HT-29 (cell line): ENCODE measurements around the gene EPB41. TPM values are rescaled to one million over a fixed set of nuclear protein-coding genes. Genes with fewer than 3 reads are reported as not detected.
"Not testable (repeated sequence)": the region's sequence is repeated elsewhere in the genome, so short reads cannot be mapped to it uniquely, and the experiment has no call there.

Experiments
- DNase-seq: peaks from one replicate; pipeline ENCODE4 v3.0.0-alpha.2; 2015; ENCODE audit warnings: low spot score
- total RNA-seq: library from RNA; depleted of rRNA; stranded (reverse); fragments of >200 nt; shearing (Covaris generic); gene quantifications from 2 replicates; pipeline ENCODE4 v1.2.3, GENCODE V29; 2014

The EPB41 gene
- total RNA-seq, 1 experiment from 2014 or later = 36.4 TPM

DNA sequence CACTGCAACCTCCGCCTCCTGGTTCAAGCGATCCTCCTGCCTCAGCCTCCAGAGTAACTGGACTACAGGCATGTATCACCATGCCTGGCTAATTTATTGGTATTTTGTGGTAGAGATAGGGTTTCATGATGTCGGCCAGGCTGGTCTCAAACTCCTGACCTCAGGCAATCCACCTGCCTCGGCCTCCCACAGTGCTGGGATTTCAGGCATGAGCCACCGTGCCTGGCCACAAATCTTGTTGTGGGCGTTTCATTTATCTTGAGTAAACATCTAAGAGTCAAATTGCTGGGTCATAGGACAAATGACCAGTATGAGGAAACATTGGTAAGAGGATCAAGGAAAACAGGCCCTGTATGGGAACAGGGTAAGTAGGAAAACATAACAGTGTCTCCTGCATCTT is 191.5 kb downstream of the EPB41 start:
- DNase-seq = peak; percentile 49

DNA sequence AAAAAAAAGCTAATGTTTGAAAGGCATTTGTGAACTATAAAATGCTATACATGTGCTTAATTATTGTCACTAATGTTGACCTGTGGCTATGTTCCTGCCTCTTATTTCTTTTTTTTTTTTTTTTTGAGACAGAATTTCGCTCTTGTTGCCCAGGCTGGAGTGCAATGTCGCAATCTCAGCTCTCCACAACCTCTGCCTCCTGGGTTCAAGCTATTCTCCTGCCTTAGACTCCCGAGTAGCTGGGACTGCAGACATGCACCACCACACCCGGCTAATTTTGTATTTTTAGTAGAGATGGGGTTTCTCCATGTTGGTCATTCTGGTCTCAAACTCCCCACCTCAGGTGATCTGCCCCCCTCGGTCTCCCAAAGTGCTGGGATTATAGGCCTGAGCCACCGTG is 193.7 kb downstream of the EPB41 start:
- DNase-seq = not testable (repeated sequence)

DNA sequence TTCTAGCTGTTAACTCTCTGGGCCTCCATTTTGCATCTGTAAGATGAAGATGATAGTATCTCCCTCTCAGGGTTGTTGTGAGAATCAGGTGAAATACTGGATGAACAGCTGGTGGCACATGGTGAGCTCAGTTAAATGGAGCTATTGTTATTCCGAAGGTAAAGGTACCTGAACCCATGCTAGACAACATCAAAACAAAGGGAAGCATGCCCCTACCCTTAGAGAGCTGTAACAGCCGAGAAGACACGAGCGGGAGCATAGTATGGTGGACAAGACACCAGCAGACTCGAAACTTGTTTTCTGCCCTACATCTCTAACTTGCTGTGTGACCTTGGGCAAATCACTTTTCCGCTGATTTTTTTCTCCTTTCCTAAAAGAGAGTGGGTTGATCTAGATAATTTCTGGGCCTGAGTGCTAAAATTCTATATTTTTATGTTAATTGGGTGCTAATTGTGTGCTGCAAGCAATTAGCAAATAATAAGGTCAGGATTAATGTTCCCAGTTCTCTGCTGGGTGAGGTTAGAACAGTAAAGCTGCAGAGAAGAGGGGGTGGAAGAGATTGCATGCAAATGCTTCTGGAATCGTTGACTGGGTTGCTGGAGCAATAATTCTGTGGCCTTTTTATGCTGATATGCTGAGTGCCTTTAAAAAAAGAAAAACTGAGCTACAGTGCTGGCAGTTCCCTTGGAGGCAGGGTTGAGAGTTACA is 198.5 kb downstream of the EPB41 start:
- no peak for DNase-seq

DNA sequence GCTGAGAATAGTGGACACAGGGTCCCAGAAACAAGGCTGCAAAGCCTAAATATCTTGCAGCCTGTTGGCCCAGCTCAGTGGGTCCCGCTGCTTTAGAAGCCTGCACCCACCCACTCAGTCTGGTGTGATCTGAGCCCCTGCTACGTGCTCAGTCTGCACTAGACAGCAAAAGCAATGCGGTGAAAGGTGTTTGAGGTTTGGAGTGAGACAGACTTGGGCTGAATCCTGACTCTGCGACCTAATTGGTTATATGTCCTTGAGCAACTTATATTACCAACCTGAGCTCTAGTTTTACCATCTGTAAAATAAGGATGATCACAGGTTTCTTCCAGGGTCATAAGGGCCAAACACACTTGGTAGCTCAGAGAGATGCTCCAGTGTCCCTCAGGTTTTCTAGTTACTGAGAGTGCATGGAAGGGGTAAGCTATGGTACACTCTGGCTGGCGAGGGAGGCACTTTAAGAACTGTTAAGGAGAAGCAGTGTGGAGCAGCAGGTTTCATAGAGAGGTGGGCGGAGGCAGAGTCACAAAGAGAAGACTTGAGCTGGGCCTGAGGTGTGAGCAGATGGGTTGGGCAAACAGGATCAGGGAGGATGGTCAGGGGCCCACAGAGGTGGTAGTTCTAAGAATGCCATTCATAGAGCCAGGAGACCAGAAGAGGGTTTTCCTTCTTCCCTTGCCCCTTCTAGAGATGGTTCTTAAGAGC is 199.2 kb downstream of the EPB41 start:
- no peak for DNase-seq

DNA sequence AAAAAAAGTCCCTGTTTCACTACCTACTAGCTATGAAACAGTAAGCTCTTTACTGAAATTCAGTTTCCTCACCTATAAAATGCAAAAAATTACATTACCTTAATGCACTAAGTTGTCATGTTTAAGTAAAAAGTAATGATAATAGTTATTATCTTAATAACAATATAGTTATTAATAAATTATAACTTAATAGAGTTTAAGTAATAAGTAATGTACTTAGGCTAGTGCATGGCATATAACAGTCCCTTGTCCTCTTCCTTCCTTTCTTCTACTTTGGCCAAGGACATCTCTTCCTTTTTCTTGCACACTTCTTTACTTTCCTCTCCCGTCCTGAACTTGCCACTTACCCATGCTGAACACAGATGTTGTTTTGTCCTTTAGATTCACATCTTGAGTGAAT is 200.3 kb downstream of the EPB41 start:
- DNase-seq = no peak

DNA sequence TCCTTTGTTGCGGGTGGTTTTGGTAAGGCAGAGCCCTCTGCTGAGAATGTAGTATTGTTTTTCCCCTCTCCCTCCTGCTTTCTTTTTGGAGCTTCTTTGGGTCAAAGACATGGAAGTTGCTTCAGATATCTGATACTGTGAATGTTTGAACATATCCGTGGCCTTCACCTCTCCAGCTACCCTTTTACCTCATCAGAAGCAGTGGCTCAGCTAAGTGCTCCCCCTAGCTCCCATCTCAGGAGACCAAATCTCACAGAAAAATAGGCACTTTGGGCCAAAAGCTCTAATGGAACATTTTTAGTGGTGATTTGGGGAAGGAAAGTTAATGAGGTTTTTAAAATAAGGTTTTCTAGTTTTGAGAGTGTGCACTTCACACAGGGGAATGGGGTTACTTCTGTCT is 203.0 kb downstream of the EPB41 start:
- no peak for DNase-seq

DNA sequence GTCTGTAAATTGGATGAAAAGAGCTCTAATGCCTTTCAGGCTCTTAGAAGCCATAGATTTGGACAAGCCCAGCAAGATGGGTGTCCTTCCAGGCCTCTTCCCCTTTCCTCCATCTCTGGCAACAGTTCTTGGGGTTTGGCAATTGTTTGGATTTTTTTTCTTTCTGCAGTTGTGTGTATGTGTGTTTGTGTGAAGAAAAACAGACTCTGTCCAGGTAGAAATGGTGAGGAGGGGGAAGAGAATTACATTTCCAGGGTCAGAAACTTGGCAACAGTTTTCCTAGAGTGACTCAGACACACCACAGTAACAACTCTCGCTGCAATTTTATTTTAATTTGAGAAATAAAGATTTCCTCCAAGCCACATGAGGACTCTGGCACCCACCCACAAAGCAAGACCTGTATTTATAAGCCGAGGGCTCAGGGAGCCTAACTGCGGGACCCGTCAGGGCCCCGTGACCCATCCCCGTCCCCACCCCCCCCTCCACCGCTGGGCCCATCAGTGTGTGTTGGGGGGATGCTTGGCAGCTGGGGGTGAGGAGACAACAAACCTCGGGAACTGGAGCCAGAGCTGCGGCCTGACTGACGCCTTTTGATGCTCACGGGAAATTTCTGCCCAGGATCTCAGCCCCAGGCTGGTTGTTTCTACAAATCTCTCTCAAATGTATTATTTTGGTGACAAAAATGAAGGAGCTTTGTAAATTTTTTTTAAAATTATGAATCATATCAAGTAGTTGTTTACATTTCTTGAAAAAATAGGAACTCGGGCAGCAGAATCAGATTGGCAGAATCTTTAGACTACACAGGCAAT is 205.0 kb downstream of the EPB41 start:
- no peak for DNase-seq

DNA sequence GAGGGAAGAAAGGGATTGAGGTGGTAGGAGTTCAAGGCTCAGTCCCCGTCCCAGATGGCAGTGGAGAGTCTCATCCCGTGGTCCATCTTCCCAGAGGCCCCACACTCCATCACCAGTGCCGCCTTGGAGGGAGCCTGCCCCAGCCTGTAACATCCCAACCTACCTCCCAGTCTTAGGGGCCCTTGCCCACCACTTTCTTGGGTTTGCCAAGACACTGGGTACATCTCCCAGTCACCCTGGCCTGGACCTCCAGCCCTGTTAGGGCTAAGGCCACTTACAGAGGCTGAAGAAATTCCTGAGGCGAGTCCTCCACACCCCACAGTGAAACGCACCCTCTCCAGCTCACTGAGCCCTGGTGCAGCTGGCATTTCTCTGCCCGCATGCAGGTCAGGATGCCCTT is 206.0 kb downstream of the EPB41 start:
- no peak for DNase-seq

DNA sequence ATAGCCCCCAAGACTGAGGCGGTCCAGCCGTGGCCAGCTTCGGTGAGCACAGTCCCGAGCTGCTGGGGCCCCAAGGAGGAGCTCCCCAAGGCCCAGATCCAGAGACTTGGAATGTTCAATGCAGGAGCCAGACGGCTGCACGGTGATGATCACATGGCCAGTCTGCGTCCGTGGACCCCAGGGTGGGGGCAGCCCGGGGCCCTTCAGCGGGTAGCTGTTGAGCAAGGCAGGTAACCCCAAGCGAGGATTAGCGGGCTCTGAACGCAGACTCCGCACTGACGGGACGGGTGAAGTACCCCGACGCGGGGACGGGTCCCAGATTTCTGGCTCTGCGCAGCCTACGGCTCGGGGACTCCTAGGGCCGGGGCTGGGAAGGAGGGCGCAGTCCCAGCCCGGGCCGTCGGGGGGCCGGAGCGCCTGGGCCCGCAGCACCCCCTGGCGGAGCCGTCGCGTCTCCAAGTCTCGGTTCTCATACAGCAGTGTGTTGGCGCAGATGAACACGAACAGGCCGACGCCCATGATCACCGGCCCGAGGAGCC is 206.6 kb downstream of the EPB41 start:
- no peak for DNase-seq

DNA sequence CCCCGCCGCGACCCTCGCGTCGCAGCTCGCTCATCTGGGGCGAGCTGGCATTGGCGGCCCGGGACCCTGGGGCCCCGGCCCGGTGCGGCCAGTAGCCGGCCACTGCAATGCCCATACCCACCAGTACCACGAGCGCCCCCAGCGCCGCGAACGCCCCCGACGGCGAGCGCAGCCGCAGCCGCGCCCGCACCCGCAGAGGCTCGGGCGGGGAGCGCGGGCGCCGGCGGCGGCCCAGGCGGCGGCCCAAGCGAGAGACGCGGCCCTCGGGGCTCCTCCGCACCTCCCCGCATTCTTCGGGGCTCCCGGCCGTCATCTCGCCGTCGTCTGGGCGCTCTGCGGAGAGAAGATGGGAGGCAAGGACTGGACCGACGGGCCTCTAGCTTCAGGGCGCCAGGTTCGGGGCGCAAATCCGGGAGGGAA is 207.2 kb downstream of the EPB41 start:
- DNase-seq = no peak

DNA sequence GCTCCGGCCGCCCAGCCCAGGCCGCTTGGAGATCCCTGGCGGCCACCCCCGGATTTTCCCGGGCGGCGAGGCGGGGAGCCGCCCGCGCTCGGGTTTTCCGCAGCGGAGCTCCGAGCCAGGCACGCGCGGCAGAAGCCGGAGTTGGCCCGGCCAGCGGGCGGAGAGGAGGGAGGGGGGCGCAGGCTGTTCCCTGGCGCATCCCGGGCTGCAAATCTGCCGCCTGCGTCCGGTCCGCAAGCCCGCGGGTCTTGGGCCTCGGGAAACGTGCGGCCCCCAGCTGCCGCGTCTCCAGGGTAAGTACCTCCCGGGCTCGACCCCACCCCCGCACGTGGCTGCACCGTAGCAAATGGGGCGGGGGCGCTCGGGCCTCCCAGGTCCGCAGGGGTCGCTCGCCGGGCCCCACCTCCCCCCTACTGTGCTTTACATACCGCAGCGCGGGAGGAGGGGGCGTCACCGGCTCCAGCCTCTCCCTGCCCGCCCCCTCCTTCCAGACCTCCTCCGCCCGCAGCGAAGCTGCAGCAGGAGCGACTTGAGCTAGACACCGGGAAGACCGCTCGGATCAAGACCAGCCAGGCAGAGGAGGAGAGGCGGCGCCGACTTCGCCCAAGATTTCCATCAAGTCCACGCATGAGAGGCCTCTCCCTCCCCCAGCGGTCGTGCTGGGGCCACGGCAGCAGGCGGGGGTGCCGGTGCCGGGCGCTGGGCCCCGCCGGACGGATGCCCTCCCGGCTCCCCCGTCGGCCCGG is 207.7 kb downstream of the EPB41 start:
- no peak for DNase-seq

DNA sequence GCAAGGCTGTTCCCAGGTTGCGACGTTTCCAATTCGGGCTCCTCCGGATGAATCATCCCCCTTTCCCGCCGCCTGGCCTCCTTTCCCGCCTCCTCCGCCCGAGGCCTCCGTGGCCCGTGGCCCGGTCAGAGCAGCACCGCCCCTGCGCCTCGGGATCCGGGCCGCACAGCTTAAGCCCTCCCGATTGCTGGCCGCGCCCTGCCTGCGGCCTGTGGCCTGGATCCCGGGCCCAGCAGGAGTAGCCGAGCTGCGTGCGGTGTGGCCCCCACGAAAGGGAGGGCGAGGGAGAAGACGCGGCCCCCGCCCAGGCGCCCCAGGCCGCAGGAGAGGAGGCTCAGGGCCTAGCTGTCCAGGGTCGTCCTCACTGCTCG is 208.3 kb downstream of the EPB41 start:
- DNase-seq = peak; percentile 28

DNA sequence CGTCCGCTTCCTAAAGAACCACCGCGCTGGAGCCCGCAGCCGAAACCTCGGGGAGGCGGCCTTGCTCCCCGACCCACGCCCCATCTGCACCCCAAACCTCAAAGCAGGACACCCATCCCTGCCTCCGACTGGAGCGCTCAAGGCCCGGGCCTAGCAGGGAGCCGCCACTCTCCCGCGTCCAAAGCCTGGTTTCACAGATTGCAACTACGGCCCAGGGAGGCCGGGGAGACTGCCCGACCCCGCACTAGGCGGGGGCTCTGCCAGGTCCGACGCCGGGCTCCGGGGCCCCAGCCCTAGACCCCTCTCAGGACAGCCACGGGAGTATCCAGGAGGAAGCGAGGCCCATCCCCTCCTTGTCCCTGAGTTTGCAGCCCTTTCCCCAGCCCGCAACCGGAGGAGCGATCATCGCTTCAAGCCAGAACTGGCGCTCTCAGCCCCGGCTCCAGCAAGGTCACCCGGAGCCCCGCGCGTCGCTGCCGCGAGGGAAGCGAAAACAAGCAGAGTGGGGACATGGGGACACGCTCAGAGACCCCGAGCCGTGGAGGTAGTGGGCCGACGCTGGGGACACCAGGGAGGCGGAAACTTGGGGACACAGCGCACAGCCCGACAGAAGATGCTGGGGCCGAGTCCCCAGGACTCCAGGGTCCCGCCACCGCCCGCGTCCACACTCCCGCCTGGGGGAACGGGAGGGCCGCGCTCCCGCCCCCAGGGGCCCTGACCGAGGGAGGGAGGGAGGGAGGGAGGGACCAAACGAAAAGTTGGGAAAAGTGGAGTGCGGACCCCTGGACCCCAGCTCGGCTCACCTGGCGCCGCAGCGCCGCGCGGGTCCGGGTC is 208.9 kb downstream of the EPB41 start:
- DNase-seq = no peak

DNA sequence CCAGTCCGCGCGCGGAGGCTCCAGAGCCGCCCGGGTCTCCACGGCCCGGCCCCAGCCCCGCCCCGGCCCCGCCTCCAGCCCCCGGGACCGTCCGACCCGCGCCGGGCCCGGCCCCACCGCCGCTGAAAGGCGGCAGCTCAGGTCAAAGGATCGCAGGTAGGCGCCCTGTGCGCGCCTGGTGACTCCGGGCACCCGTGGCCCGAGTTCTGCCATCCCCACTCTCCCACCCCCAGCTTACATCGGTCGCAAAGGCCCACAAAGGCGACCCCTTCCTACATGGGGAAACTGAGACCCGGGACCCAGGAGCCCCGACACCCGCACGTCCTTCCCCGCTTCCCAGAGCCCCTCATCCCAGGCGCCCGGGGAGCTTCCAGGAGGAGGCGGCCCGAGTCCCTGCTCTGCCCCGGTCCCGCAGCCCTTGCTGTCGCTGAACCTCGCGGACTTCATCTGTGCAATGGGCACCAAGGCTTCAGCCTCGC is 209.6 kb downstream of the EPB41 start, which contains the start of gene TMEM200B:
Gene TMEM200B (minus strand): TSS at position 17 of the 479 bp plus-strand sequence. CDS start 2,075 bp downstream, outside the sequence.
- no peak for DNase-seq

DNA sequence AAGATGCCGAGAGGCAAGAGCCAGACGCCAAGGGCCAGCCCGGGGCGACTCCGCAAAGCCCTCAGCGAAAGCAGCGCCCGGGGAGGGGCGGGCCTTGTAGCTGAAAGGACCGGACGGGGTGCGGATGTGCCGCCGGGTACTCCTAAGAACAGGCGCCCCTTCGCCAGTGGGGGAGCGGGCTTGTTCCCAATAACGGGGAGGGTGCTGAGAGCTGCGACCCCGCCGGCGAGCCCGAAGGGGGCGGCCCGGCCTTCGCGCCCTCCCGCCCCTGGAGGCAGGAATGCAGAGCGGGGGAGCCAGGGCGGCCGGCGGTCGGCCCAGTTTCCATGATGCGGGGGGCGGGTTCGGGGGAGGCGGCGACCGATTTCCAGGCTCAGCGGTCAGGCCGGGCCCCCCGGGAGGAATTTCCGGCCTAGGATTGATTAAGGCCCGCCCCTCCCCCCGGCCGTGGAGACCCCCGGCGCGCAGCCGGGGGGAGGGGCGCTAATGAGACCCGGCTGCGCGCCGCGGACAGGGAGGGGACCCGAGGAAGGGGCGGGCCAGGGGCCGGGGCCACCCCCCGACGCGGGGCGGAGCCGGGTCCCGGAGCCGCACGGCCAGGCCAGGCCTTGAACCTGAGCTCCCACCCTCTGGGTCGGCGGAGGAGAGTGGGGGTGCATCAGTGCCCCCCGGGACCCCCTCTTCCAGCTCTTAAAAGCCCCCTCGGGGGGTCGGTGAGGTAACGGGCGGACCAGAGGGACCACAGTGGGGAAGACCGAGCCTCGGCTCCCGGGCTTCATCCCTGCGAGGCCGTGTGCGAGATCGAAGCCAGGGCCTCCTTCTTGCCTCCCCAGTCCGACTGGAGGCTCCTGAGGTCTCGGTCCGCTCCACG is 210.2 kb downstream of the EPB41 start:
- DNase-seq = no peak

DNA sequence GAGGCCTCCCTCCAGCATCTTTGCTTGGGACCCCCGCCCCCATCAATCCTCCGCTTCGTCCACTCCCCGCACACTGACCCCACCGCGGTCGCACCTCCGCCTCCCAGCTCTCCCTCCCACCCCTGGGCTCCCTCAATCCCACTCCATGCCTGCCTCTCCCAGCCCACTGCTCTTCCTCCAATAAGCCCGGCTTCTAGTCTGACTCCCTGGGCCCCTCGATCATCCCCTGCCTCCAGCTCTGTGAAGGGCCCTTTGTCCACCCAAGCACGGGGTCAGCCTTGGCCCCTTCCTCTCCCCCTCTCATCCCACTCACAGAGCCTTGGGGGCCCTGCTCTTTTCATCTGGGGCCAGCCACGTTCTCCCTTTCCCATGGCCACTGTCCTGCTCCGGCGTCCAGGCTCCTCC is 210.9 kb downstream of the EPB41 start:
- no peak for DNase-seq

DNA sequence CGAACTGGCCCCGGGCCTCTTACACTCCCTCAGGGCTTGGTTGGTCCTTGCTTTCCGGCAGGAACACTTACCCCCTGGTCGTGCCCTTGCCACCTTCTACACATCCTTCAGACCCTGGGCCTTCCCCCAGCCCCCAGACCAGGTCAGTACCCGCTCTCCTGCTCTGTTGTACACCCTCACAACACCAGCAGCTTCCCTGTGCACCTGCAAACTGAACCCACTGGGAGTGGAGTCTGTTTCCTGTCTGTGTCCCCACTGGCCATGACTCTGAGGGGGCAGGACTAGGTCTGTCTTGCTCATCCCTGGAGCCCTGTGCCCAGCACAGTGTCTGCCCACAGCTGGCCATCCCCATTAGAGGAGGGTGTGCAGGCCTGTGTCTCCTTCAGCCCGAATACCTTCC is 211.4 kb downstream of the EPB41 start:
- no peak for DNase-seq

DNA sequence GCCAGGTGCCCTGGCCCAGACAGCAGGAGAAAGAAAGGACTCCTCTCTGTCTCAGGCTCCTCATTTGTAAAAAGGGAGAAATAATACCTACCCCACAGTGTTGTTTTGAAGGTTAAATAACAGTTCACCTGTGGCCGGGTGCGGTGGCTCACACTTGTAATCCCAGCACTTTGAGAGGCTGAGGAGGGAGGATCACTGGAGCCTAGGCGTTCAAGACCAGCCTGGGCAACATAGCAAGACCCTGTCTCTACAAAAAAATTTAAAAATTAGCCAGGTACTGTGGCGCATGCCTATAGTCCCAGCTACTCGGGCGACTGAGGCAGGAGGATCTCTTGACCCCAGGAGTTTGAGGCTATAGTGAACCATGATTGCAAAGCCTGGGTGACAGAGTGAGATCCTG is 211.8 kb downstream of the EPB41 start:
- no peak for DNase-seq

DNA sequence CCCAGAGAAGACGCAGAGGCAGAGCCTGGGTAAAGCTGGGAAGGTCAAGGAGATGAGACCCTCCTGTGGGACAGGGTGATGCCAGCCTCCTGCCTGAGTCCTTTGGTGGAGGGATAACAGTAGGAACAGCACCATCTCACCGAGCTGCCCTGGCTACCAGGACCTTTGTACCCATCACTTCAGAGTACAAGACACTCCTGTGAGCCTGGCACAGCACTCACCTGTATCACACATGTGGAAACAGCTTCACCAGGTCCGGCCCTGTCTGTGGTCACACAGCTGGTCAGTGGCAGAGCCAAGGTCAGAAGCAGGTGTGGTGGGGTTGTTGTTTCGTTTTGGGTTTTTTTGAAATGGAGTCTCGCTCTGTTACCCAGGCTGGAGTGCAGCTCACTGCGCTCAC is 214.4 kb downstream of the EPB41 start:
- no peak for DNase-seq
